HG03060 (cell line): ENCODE measurements around the gene ITGA2B.
"Not testable (repeated sequence)": the region's sequence is repeated elsewhere in the genome, so short reads cannot be mapped to it uniquely, and the experiment has no call there.

ENCODE experiments used
- ATAC-seq: cut with Tn5 transposase; IDR thresholded peaks from one replicate; pipeline ENCODE4 v1.9.1; 2021; ENCODE audit warnings: low read depth, moderate number of reproducible peaks; ENCODE audit not compliant: unreplicated experiment

Gene ITGA2B

GRCh38 chr17:44353672-44354331 lies 35.6 kb downstream of the ITGA2B start:
- no peak for ATAC-seq

- no peak for ATAC-seq
Observed at GRCh38 chr17:44352828-44353671, 36.4 kb downstream of the ITGA2B start.

GRCh38 chr17:44351961-44352827 lies 37.3 kb downstream of the ITGA2B start:
- ATAC-seq: no peak

GRCh38 chr17:44351464-44351863 lies 38.0 kb downstream of the ITGA2B start:
- ATAC-seq: no peak

GRCh38 chr17:44350733-44351226 lies 38.7 kb downstream of the ITGA2B start:
- ATAC-seq: no peak

- no peak for ATAC-seq
Observed at GRCh38 chr17:44349553-44350070, 39.8 kb downstream of the ITGA2B start.

- no peak for ATAC-seq
Observed at GRCh38 chr17:44348988-44349364, 40.5 kb downstream of the ITGA2B start.

GRCh38 chr17:44348234-44348987 lies 41.0 kb downstream of the ITGA2B start:
- ATAC-seq: peak; percentile 39

GRCh38 chr17:44347206-44348055 lies 42.0 kb downstream of the ITGA2B start:
- peak; percentile 0 for ATAC-seq

GRCh38 chr17:44346064-44346844 lies 43.2 kb downstream of the ITGA2B start:
- no peak for ATAC-seq

- no peak for ATAC-seq
Observed at GRCh38 chr17:44345454-44346026, 43.9 kb downstream of the ITGA2B start.

- no peak for ATAC-seq
Observed at GRCh38 chr17:44344939-44345453, 44.5 kb downstream of the ITGA2B start, which contains the start of gene GRN. GRN (plus strand) TSS chr17:44345302; CDS start chr17:44349165, 3,863 bp downstream.

GRCh38 chr17:44343510-44344209 lies 45.8 kb downstream of the ITGA2B start:
- no peak for ATAC-seq

- ATAC-seq: not testable (repeated sequence)
Observed at GRCh38 chr17:44340553-44340952, 48.9 kb downstream of the ITGA2B start.

- no peak for ATAC-seq
Observed at GRCh38 chr17:44338702-44339101, 50.7 kb downstream of the ITGA2B start.

- no peak for ATAC-seq
Observed at GRCh38 chr17:44335968-44336367, 53.5 kb downstream of the ITGA2B start.

GRCh38 chr17:44335564-44335963 lies 53.9 kb downstream of the ITGA2B start:
- no peak for ATAC-seq
